GM12801 (cell line): ENCODE results near the gene TMEM203.

Experiments used
- CTCF ChIP-seq: IDR thresholded peaks from one replicate; pipeline ENCODE4 v1.5.1; 2011; ENCODE audit warnings: control low read depth; ENCODE audit not compliant: insufficient read length; ENCODE audit errors: extremely low read depth

Gene TMEM203

GRCh38 chr9:137160716-137161557, 44.5 kb downstream of the TMEM203 start:
- no peak for TF ChIP-seq CTCF

- TF ChIP-seq CTCF = no peak
Observed at GRCh38 chr9:137160054-137160425, 45.4 kb downstream of the TMEM203 start.

GRCh38 chr9:137159105-137160053, 46.1 kb downstream of the TMEM203 start:
- TF ChIP-seq CTCF = no peak

GRCh38 chr9:137158625-137159024, 46.8 kb downstream of the TMEM203 start:
- TF ChIP-seq CTCF = no peak

- TF ChIP-seq CTCF = no peak
Observed at GRCh38 chr9:137157618-137158415, 47.6 kb downstream of the TMEM203 start.

- no peak for TF ChIP-seq CTCF
Observed at GRCh38 chr9:137156567-137157375, 48.7 kb downstream of the TMEM203 start.
